Cardiac muscle cell (in vitro differentiated cells and primary cell): Measurements from ENCODE around the gene ZNF831. TPM values are rescaled to one million over a fixed set of nuclear protein-coding genes. Genes with fewer than 3 reads are reported as not detected.

Experiments
- DNase-seq, 2 donors: peaks; one replicate each; pipeline versions ENCODE4 v3.0.0 to v3.0.0-alpha.2; 2010 to 2017; ENCODE audit warnings: low read depth in 1 of 2, low spot score in 1 of 2
- H3K27ac ChIP-seq: fragments of 200-600 bp; sonication (generic); 2 replicates; pipeline ENCODE4 v1.5.1; 2016
- H3K27me3 ChIP-seq: fragments of 200-600 bp; sonication (generic); 2 replicates; pipeline ENCODE4 v1.6.0; 2016; ENCODE audit warnings: control low read depth
- H3K36me3 ChIP-seq: fragments of 200-600 bp; sonication (generic); 2 replicates; pipeline ENCODE4 v1.5.1; 2016; ENCODE audit warnings: control low read depth
- H3K4me1 ChIP-seq: fragments of 200-600 bp; sonication (generic); 2 replicates; pipeline ENCODE4 v1.8.1; 2017; ENCODE audit warnings: low read depth, mild to moderate bottlenecking, mixed run types
- H3K4me3 ChIP-seq: fragments of 200-600 bp; sonication (generic); 2 replicates; pipeline ENCODE4 v1.5.1; 2016; ENCODE audit warnings: mild to moderate bottlenecking
- H3K9me3 ChIP-seq: fragments of 200-600 bp; sonication (generic); 2 replicates; pipeline ENCODE4 v1.5.1; 2017; ENCODE audit warnings: low read depth, mild to moderate bottlenecking, control low read depth
- CTCF ChIP-seq: IDR thresholded peaks from 2 replicates; pipeline ENCODE4 v1.5.1; 2012; ENCODE audit warnings: low read depth, mild to moderate bottlenecking, low read length
- polyA plus RNA-seq: library from polyadenylated mRNA; unstranded; fragments of >200 nt; fragmentation: Nextera tagmentation; extraction: Ambion mirVana; gene quantifications from 2 replicates; pipeline ENCODE4 v1.2.1, GENCODE V29; 2016
- total RNA-seq: library from RNA; depleted of rRNA; stranded (reverse); fragments of >200 nt; gene quantifications from 2 replicates; pipeline ENCODE4 v1.2.3, GENCODE V29; 2016

The ZNF831 gene
- total and polyA plus RNA-seq, 2 experiments from 2014 or later = not detected

- Histone ChIP-seq H3K27me3 (no peaks in the 10 kb centered on the region), H3K4me3 (no peak overlapping the region), H3K9me3 (no peaks in the 10 kb centered on the region), H3K27ac (no peak overlapping the region), H3K4me1 (no peaks in the 10 kb centered on the region), H3K36me3 (no peaks in the 10 kb centered on the region)
- DNase-seq = no peak
- no peak for TF ChIP-seq CTCF
These were observed 40.7 kb downstream of the ZNF831 start for GRCh38 chr20:59204165-59204894.

GRCh38 chr20:59205044-59205443 is 41.4 kb downstream of the ZNF831 start:
- H3K27ac ChIP-seq = no peak overlapping the region
- no peaks in the 10 kb centered on the region for H3K27me3 ChIP-seq
- no peak for DNase-seq
- no peaks in the 10 kb centered on the region for H3K9me3 ChIP-seq
- no peak overlapping the region for H3K4me3 ChIP-seq
- no peak for TF ChIP-seq CTCF
- H3K4me1 ChIP-seq = no peaks in the 10 kb centered on the region
- H3K36me3 ChIP-seq = no peaks in the 10 kb centered on the region

- DNase-seq = no peak
- H3K36me3 ChIP-seq = no peaks in the 10 kb centered on the region
- H3K4me3 ChIP-seq = no peak overlapping the region
- H3K9me3 ChIP-seq = no peaks in the 10 kb centered on the region
- H3K4me1 ChIP-seq = no peaks in the 10 kb centered on the region
- no peak overlapping the region for H3K27ac ChIP-seq
- TF ChIP-seq CTCF = no peak
- no peaks in the 10 kb centered on the region for H3K27me3 ChIP-seq
These were observed 43.6 kb downstream of the ZNF831 start for GRCh38 chr20:59207235-59207634.

- DNase-seq = peak; percentile 31 to 71
- no peaks in the 10 kb centered on the region for H3K36me3 ChIP-seq
- H3K27me3 ChIP-seq = no peaks in the 10 kb centered on the region
- TF ChIP-seq CTCF = peak; percentile 33
- no peaks in the 10 kb centered on the region for H3K4me1 ChIP-seq
- H3K27ac ChIP-seq = no peak overlapping the region
- no peak overlapping the region for H3K4me3 ChIP-seq
- no peaks in the 10 kb centered on the region for H3K9me3 ChIP-seq
These were observed 44.2 kb downstream of the ZNF831 start for GRCh38 chr20:59207742-59208357.

- Histone ChIP-seq H3K36me3 (no peaks in the 10 kb centered on the region), H3K27ac (no peak overlapping the region), H3K4me3 (no peak overlapping the region), H3K4me1 (no peaks in the 10 kb centered on the region), H3K27me3 (no peaks in the 10 kb centered on the region), H3K9me3 (no peaks in the 10 kb centered on the region)
- DNase-seq = no peak
- no peak for TF ChIP-seq CTCF
These were observed 46.6 kb downstream of the ZNF831 start for GRCh38 chr20:59210186-59210585.
